K562 (cell line): ENCODE results near the gene CRAT. TPM values are rescaled to one million over a fixed set of nuclear protein-coding genes. Genes with fewer than 3 reads are reported as not detected.

Experiments
- EP300 ChIP-seq: IDR thresholded peaks from 2 replicates; pipeline ENCODE4 v1.6.1; 2012; ENCODE audit warnings: low read length, improper control_type of control experiment
- HDAC3 ChIP-seq: fragments of 450-650 bp; IDR thresholded peaks from 2 replicates; pipeline ENCODE4 v1.6.1; 2018; ENCODE audit warnings: borderline replicate concordance, mild to moderate bottlenecking, moderate library complexity; ENCODE audit not compliant: partially characterized antibody
- HNRNPH1 ChIP-seq: fragments of 200-400 bp; formaldehyde crosslinking; optimal IDR thresholded peaks from 2 replicates; pipeline ENCODE3; 2017; ENCODE audit warnings: low read depth, mild to moderate bottlenecking, low read length, moderate library complexity
- MTA2 ChIP-seq: fragments of 450-650 bp; IDR thresholded peaks from 2 replicates; pipeline ENCODE4 v1.6.1; 2016; ENCODE audit warnings: low read depth
- TSC22D4 ChIP-seq: fragments of 450-650 bp; IDR thresholded peaks from 2 replicates; pipeline ENCODE4 v1.6.1; 2016; ENCODE audit warnings: missing genetic modification characterization, missing biosample characterization, control low read depth
- ZBTB7A ChIP-seq: IDR thresholded peaks from 2 replicates; pipeline ENCODE4 v1.6.1; 2011; ENCODE audit warnings: low read depth, mild to moderate bottlenecking, low read length, moderate library complexity, borderline replicate concordance; ENCODE audit not compliant: control insufficient read depth
- ZNF324 ChIP-seq: fragments of 250-450 bp; sonication (Bioruptor Pico); IDR thresholded peaks from 2 replicates; pipeline ENCODE4 v1.4.0; 2020; ENCODE audit warnings: mild to moderate bottlenecking
- ZNF766 ChIP-seq: fragments of 200-800 bp; sonication (Bioruptor generic); conservative IDR thresholded peaks from 2 replicates; pipeline ENCODE4 v1.6.1; 2016; ENCODE audit warnings: missing genetic modification characterization, missing compliant biosample characterization
- ZNF778 ChIP-seq: fragments of 450-650 bp; formaldehyde crosslinking; IDR thresholded peaks from 2 replicates; pipeline ENCODE4 v1.4.0; 2020; ENCODE audit warnings: mild to moderate bottlenecking, moderate library complexity
- ZNF830 ChIP-seq: fragments of 250-450 bp; sonication (Bioruptor Pico); IDR thresholded peaks from 2 replicates; pipeline ENCODE4 v1.5.0; 2021; ENCODE audit warnings: mild to moderate bottlenecking
- polyA plus RNA-seq, 8 experiments: library from polyadenylated mRNA; depleted of rRNA in 4 of 8; stranded (reverse) in 5 of 8; unstranded in 3 of 8; fragments of >200 nt; fragmentation: Nextera tagmentation in 2 of 8; fragmentation: Illumina TruSeq in 1 of 8; extraction: Ambion mirVana in 2 of 8; extraction: Trizol in 1 of 8; gene quantifications; 2 replicates each; pipeline versions ENCODE4 v1.2.1 to v1.2.3, GENCODE V29; 2011 to 2014; ENCODE audit warnings: inconsistent platforms in 1 of 8, missing spikeins in 1 of 8
- total RNA-seq, 7 experiments: library from RNA; depleted of rRNA in 6 of 7; stranded (reverse); fragments of >200 nt in 6 of 7; fragmentation: Illumina TruSeq in 2 of 7; extraction: Trizol in 2 of 7; gene quantifications; 2 replicates each; pipeline versions ENCODE4 v1.2.1 to v1.2.3, GENCODE V29; 2011 to 2021; ENCODE audit warnings: low replicate concordance in 1 of 7
- TF ChIP-seq, protein P1 (sequence below): sonication (generic); formaldehyde crosslinking; IDR thresholded peaks from 2 replicates; pipeline ENCODE4 v1.8.1; 2022; ENCODE audit warnings: missing genetic modification reagents
- TF ChIP-seq, protein P2 (sequence below): fragments of 450-650 bp; IDR thresholded peaks from 2 replicates; pipeline ENCODE4 v1.6.1; 2016; ENCODE audit warnings: low read depth
- TF ChIP-seq, protein P3 (sequence below): sonication (generic); formaldehyde crosslinking; IDR thresholded peaks from 2 replicates; pipeline ENCODE4 v1.8.1; 2023; ENCODE audit warnings: mild to moderate bottlenecking, missing genetic modification reagents
- TF ChIP-seq, protein P4 (sequence below): fragments of 250-450 bp; sonication (Bioruptor Pico); IDR thresholded peaks from 2 replicates; pipeline ENCODE4 v1.5.0; 2020; ENCODE audit warnings: mild to moderate bottlenecking

The CRAT gene
- total and polyA plus RNA-seq, 9 of the 15 experiments (the other 6 are each of a cell fraction or from before 2014, with no cell fraction given) = 0.20 to 13.8 (median 5.4) TPM

DNA sequence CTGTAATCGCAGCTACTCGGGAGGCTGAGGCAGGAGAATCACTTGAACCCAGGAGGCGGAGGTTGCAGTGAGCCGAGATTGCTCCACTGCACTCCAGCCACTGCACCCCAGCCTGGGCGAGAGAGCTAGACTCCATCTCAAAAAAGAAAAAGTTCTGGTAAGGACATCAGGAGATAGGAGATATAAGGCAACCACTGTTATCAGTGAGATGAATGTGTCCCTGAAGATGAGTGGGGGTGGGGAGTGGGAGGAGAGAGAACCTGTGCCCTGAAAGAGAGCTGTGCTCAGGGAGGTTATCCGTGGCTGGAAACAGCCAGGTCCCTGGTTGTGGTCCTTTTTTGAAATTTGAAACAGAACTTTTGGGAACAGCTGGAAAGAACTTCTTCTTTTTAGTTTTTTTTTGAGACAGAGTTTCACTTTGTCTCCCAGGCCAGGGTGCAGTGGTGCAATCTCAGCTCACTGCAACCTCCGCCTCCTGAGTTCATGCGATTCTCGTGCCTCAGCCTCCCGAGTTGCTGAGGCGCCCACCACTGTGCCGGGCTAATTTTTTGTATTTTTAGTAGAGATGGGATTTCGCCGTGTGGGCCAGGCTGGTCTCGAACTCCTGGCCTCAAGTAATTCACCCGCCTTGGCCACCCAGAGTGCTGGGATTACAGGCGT is 3.2 kb upstream of the CRAT start (continued):
- TF ChIP-seq ZNF830 (CRISPR knock-in tag) = no peak
- TF ChIP-seq, protein P1, sequence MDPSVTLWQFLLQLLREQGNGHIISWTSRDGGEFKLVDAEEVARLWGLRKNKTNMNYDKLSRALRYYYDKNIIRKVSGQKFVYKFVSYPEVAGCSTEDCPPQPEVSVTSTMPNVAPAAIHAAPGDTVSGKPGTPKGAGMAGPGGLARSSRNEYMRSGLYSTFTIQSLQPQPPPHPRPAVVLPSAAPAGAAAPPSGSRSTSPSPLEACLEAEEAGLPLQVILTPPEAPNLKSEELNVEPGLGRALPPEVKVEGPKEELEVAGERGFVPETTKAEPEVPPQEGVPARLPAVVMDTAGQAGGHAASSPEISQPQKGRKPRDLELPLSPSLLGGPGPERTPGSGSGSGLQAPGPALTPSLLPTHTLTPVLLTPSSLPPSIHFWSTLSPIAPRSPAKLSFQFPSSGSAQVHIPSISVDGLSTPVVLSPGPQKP (CRISPR knock-in tag) = no peak
- TF ChIP-seq ZNF778 (CRISPR knock-in tag) = no peak
- no peak for TF ChIP-seq TSC22D4
- peak; percentile 53; the same call in 1 of the 2 replicates for TF ChIP-seq MTA2
- no peak for TF ChIP-seq HNRNPH1
- 0 out of 2 replicates have a peak, but pooled peaks have one; percentile 26 for TF ChIP-seq ZNF766 (CRISPR knock-in tag)
- TF ChIP-seq, protein P2, sequence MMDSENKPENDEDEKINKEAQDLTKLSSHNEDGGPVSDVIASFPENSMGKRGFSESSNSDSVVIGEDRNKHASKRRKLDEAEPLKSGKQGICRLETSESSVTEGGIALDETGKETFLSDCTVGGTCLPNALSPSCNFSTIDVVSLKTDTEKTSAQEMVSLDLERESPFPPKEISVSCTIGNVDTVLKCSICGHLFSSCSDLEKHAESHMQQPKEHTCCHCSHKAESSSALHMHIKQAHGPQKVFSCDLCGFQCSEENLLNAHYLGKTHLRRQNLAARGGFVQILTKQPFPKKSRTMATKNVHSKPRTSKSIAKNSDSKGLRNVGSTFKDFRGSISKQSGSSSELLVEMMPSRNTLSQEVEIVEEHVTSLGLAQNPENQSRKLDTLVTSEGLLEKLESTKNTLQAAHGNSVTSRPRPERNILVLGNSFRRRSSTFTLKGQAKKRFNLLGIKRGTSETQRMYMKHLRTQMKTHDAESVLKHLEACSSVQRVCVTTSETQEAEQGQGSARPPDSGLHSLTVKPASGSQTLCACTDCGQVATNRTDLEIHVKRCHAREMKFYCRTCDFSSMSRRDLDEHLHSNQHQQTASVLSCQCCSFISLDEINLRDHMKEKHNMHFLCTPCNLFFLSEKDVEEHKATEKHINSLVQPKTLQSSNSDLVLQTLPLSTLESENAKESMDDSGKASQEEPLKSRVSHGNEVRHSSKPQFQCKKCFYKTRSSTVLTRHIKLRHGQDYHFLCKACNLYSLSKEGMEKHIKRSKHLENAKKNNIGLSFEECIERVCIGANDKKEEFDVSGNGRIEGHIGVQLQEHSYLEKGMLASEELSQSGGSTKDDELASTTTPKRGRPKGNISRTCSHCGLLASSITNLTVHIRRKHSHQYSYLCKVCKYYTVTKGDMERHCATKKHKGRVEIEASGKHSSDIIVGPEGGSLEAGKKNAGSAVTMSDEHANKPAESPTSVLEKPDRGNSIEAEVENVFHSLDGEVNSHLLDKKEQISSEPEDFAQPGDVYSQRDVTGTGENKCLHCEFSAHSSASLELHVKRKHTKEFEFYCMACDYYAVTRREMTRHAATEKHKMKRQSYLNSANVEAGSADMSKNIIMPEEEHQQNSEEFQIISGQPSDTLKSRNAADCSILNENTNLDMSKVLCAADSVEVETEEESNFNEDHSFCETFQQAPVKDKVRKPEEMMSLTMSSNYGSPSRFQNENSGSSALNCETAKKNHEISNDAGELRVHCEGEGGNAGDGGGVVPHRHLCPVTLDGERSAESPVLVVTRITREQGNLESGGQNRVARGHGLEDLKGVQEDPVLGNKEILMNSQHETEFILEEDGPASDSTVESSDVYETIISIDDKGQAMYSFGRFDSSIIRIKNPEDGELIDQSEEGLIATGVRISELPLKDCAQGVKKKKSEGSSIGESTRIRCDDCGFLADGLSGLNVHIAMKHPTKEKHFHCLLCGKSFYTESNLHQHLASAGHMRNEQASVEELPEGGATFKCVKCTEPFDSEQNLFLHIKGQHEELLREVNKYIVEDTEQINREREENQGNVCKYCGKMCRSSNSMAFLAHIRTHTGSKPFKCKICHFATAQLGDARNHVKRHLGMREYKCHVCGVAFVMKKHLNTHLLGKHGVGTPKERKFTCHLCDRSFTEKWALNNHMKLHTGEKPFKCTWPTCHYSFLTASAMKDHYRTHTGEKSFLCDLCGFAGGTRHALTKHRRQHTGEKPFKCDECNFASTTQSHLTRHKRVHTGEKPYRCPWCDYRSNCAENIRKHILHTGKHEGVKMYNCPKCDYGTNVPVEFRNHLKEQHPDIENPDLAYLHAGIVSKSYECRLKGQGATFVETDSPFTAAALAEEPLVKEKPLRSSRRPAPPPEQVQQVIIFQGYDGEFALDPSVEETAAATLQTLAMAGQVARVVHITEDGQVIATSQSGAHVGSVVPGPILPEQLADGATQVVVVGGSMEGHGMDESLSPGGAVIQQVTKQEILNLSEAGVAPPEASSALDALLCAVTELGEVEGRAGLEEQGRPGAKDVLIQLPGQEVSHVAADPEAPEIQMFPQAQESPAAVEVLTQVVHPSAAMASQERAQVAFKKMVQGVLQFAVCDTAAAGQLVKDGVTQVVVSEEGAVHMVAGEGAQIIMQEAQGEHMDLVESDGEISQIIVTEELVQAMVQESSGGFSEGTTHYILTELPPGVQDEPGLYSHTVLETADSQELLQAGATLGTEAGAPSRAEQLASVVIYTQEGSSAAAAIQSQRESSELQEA = no peak
- no peak for TF ChIP-seq ZNF324
- TF ChIP-seq, protein P3, sequence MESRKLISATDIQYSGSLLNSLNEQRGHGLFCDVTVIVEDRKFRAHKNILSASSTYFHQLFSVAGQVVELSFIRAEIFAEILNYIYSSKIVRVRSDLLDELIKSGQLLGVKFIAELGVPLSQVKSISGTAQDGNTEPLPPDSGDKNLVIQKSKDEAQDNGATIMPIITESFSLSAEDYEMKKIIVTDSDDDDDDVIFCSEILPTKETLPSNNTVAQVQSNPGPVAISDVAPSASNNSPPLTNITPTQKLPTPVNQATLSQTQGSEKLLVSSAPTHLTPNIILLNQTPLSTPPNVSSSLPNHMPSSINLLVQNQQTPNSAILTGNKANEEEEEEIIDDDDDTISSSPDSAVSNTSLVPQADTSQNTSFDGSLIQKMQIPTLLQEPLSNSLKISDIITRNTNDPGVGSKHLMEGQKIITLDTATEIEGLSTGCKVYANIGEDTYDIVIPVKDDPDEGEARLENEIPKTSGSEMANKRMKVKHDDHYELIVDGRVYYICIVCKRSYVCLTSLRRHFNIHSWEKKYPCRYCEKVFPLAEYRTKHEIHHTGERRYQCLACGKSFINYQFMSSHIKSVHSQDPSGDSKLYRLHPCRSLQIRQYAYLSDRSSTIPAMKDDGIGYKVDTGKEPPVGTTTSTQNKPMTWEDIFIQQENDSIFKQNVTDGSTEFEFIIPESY (CRISPR knock-in tag) = no peak
- TF ChIP-seq, protein P4, sequence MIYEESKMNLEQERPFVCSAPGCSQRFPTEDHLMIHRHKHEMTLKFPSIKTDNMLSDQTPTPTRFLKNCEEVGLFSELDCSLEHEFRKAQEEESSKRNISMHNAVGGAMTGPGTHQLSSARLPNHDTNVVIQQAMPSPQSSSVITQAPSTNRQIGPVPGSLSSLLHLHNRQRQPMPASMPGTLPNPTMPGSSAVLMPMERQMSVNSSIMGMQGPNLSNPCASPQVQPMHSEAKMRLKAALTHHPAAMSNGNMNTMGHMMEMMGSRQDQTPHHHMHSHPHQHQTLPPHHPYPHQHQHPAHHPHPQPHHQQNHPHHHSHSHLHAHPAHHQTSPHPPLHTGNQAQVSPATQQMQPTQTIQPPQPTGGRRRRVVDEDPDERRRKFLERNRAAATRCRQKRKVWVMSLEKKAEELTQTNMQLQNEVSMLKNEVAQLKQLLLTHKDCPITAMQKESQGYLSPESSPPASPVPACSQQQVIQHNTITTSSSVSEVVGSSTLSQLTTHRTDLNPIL (CRISPR knock-in tag) = no peak
- TF ChIP-seq HDAC3 = no peak
- TF ChIP-seq ZBTB7A = no peak
- TF ChIP-seq EP300 = peak; percentile 68; the same call in 1 of the 2 replicates
